ENCODE measurements around the gene RC3H2.

Gene RC3H2

GRCh38 chr9:122797316-122798063 lies 107.7 kb downstream of the RC3H2 start:
- DNase-seq = no peak
